Measurements from ENCODE around the gene KAZN. TPM values are rescaled to one million over a fixed set of nuclear protein-coding genes. Genes with fewer than 3 reads are reported as not detected.

The KAZN gene
- total RNA-seq, 2 donors from 2014 or later, result 9.8 to 12.2 TPM

DNA sequence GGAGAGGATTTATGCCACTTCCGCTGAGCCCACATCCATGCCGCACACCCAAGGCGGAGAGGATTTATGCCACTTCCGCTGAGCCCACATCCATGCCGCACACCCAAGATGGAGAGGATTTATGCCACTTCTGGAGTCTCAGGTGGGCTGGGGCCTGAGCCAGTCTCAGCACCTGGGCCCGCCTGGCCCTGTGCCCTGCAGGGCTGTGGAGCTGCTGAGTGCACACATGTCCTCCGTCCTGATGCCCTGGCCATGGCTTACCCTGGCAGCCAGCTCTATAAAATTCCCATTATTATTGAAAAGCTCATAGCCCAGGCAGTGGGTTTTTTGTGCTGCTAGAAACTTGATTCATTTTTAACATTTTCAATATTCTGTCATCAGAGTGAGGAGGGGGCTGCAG lies 465.3 kb downstream of the KAZN start:
- no peak overlapping the region for H3K27ac ChIP-seq
- H3K4me1 ChIP-seq, result no peaks in the 10 kb centered on the region
- intact Hi-C loops (cut with DNase I), result loop anchor here (5.0 kb wide), 1 partner anchor 34 kb away; no protein-coding TSS in a partner anchor
- no peak for TF ChIP-seq CTCF (IDR thresholded peaks at IDR 0.05)
- H3K9me3 ChIP-seq, result no peaks in the 10 kb centered on the region
- no peak for DNase-seq
- H3K36me3 ChIP-seq, result no peaks in the 10 kb centered on the region
- no peak overlapping the region for H3K4me3 ChIP-seq
- no peaks in the 10 kb centered on the region for H3K27me3 ChIP-seq
- H3K9ac ChIP-seq (ENCODE audit: low read depth in 2 of 2, low read length in 2 of 2), result no peak overlapping the region

GRCh38 chr1:15064217-15064929 lies 465.9 kb downstream of the KAZN start:
- Histone ChIP-seq H3K4me3 (no peak overlapping the region), H3K36me3 (no peaks in the 10 kb centered on the region), H3K9ac (ENCODE audit: low read depth in 2 of 2, low read length in 2 of 2) (no peak overlapping the region), H3K27ac (no peak overlapping the region), H3K27me3 (no peaks in the 10 kb centered on the region), H3K9me3 (no peaks in the 10 kb centered on the region), H3K4me1 (no peaks in the 10 kb centered on the region)
- no peak for DNase-seq
- TF ChIP-seq CTCF (IDR thresholded peaks at IDR 0.05), result no peak
- intact Hi-C loops (cut with DNase I), result loop anchor here (5.0 kb wide), 1 partner anchor 33 kb away; no protein-coding TSS in a partner anchor

- TF ChIP-seq CTCF (IDR thresholded peaks at IDR 0.05), result no peak
- Histone ChIP-seq H3K9me3 (no peaks in the 10 kb centered on the region), H3K27me3 (no peaks in the 10 kb centered on the region), H3K27ac (no peak overlapping the region), H3K36me3 (no peaks in the 10 kb centered on the region), H3K9ac (ENCODE audit: low read depth in 2 of 2, low read length in 2 of 2) (no peak overlapping the region), H3K4me1 (no peaks in the 10 kb centered on the region), H3K4me3 (no peak overlapping the region)
- intact Hi-C loops (cut with DNase I), result no loop called here
- no peak for DNase-seq
Observed at GRCh38 chr1:15065291-15065690, 466.8 kb downstream of the KAZN start.

DNA sequence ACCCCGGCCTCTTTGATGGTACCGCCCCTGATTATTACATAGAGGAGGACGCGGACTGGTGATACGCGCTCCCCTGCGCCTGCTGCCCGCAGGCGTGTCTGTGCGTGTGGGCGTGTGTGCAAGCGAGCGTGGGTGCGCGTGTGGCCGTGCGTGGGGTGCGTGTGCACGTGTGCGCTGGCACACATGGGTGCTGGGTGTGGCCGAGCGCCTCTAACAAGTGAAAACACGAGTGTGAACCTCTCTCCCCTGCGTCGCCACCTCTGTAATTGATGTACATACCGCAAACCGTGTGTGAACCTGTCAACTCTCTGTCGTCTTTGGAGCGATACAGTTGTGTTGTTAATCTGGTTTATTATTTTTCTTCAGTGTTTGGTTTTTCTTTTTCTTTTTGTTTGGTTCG lies 467.3 kb downstream of the KAZN start:
- Histone ChIP-seq H3K4me3 (no peak overlapping the region), H3K27ac (no peak overlapping the region), H3K9me3 (no peaks in the 10 kb centered on the region), H3K4me1 (no peaks in the 10 kb centered on the region), H3K9ac (ENCODE audit: low read depth in 2 of 2, low read length in 2 of 2) (no peak overlapping the region), H3K27me3 (no peaks in the 10 kb centered on the region), H3K36me3 (no peaks in the 10 kb centered on the region)
- TF ChIP-seq CTCF (IDR thresholded peaks at IDR 0.05), result no peak
- intact Hi-C loops (cut with DNase I), result no loop called here
- no peak for DNase-seq

DNA sequence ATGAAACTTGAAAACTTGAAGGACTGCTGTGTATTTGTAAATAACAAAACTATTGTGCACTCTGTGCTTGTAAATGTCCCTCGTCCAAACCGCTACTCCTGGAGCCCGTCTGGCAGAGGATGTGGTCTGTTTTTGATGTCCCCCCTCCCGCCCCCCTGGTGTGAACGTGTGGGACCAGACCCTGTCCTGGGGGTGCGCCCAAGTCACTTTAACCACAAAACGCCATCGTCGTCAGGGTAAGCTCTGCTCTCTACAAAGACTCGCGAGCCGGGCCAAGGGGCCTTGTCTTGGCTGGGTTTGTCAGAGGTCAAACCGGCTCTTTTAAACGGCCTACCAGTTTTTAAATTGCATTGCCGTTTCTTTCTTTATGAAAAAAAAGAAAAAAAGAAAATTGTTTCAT lies 467.7 kb downstream of the KAZN start:
- H3K27me3 ChIP-seq, result no peaks in the 10 kb centered on the region
- H3K9me3 ChIP-seq, result no peaks in the 10 kb centered on the region
- no peak overlapping the region for H3K4me3 ChIP-seq
- TF ChIP-seq CTCF (IDR thresholded peaks at IDR 0.05), result no peak
- DNase-seq, result no peak
- no peak overlapping the region for H3K9ac ChIP-seq (ENCODE audit: low read depth in 2 of 2, low read length in 2 of 2)
- no peaks in the 10 kb centered on the region for H3K36me3 ChIP-seq
- H3K27ac ChIP-seq, result no peak overlapping the region
- intact Hi-C loops (cut with DNase I), result no loop called here
- no peaks in the 10 kb centered on the region for H3K4me1 ChIP-seq

Measured in colonic mucosa (tissue), 4 donors.